Stimulated activated CD8-positive, alpha-beta memory T cell treated with anti-CD3 and anti-CD28 coated beads, Interleukin-15, amount 100 ng/mL, for 1 hour (primary cell): ENCODE data around the gene STAC3.
"Not testable (repeated sequence)": the region's sequence is repeated elsewhere in the genome, so short reads cannot be mapped to it uniquely, and the experiment has no call there.

ENCODE experiments used
- DNase-seq: peaks from one replicate; pipeline ENCODE4 v3.0.0-alpha.2; 2020; ENCODE audit warnings: low read depth

STAC3 gene

DNA sequence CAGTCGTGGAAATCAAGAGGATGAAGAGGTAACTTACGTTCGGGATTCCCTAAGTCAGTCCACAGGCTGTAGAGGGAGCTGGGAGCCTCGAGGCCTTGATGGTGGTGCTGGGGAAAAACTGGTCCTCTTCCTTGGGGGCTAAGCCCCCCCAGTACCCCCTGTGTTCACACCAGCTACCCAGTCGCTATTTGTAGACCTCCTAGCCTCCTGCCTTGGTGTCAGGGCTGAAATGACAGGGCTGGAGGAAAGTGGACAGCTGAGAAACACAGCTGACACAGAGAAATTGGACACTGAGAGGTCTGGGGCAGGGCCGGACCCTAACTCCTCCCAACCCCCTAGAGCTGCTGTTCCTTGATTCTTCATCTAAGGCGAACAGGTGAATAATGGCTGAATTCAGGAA lies at the start of gene STAC3:
Gene STAC3 (minus strand): TSS at position 232 of the 400 bp plus-strand sequence. CDS start 1,551 bp downstream, outside the sequence.
- DNase-seq, result no peak

DNA sequence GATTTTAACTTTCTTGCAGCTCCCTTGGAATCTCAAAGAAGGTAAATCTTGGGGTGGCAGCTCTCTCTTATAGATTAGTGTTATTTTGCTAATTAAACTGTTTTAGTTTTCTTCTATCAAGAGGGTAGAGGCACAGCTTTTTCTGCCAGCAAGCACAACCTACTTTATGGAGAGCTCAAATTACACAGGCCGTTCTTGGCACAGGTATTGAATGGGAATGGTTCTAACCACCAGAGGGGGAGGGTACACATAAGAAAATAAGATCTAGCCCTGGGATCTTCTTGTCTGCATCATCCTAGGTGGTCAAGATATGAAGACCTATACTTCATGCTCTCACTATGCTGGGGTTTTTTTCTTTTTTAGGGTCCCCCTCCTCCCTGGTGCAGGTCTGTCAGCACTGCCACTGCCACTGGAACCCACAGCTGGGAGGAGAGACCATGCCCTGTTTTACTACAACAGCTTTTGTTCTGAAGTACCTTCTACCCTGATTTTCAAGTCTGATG lies 48.6 kb upstream of the STAC3 start:
- no peak for DNase-seq

GRCh38 chr12:57296291-57296690 lies 45.3 kb upstream of the STAC3 start:
- DNase-seq, result no peak

GRCh38 chr12:57282073-57282472 lies 31.1 kb upstream of the STAC3 start:
- not testable (repeated sequence) for DNase-seq

DNA sequence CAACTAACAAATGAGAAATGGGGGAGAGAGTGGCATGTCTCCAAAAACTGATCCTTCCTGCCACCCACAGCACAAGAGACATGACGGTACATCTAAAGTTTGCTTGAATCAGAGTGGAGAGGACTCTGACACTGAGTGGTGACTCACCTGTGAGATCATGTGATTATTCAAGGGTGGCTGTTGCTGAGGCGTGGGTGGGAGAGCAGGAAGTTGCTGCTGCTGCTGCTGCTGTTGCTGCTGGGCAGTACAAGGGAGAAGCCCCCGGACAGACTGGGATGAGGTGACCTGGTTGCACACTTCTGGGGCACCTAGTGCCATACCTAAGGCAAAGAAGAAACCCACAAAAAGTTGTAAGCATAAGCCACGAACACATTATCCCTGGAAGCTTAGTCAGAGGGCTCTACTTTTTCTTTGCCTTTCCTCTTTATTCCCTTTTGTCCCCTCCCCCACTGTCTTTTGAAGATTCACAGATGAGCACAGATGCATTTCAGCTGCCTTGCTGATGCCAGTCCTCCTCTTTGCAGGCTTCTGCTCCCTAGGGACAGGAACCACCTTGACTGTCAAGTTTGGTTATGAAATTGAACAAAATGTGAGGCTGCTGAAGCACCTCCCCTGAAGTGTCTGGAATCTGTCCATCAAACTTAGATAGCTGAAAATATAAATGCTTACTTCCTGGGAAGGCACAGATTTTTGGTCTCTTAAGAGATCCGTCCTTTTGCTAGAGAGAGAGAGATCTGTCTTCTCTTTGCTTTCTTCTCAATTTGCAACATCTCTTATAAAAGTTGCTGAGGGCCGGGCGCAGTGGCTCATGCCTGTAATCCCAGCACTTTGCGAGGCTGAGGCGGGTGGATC lies 29.4 kb upstream of the STAC3 start:
- DNase-seq, result peak; percentile 34

GRCh38 chr12:57278465-57279381 lies 27.7 kb upstream of the STAC3 start:
- DNase-seq, result no peak

DNA sequence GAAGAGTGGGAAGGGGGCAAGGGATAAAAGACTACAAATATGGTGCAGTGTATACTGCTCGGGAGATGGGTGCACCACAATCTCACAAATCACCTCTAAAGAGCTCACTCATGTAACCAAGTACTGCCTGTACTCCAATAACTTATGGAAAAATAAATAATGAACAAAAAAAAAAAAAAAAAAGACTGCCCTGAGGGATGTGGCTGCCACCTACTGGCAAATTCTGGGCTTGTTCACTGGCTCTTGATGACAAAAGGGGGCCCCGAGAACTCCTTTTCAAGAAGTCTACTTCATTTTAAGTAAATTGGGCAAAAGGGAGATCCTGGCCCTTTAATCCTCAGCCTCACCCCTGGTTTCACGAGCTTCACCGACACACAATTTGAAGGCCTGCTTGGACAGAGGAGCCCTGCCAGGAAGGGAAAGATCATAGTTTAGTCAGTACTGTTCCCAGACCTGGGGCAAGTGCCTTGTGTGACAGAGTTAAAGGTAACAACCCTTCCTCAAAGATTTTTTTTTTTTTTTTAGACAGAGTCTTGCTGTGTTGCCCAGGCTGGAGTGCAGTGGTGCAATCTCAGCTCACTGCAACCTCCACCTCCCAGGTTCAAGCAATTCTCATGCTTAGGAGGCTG lies 26.1 kb upstream of the STAC3 start:
- no peak for DNase-seq

GRCh38 chr12:57276233-57276632 lies 25.2 kb upstream of the STAC3 start:
- not testable (repeated sequence) for DNase-seq

GRCh38 chr12:57273516-57273915 lies 22.5 kb upstream of the STAC3 start:
- no peak for DNase-seq

GRCh38 chr12:57272337-57273151 lies 21.6 kb upstream of the STAC3 start:
- DNase-seq, result no peak

DNA sequence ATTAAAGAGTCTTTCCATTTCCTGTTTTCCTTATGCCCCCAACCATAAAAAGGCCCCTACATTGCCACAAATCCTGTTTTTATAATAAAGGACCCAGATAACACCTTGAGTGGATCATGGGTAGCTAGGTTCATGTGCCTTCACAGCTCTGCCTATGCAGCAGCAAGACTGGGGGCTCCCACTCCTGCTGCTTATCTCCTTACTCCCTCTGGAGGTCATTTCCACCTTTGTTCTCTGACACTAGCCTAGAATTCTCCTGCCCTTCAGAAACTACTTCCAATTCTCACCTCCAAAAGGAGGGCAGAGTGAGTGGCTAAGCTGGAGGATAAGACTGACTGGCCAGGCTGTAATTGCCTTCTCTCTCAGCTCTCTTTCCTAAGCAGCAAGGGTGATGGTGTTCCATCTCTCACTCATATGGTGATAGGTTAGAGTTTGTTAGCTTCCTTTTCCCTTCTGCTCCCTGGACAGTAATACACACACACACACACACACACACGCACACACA lies 20.0 kb upstream of the STAC3 start:
- DNase-seq, result no peak

DNA sequence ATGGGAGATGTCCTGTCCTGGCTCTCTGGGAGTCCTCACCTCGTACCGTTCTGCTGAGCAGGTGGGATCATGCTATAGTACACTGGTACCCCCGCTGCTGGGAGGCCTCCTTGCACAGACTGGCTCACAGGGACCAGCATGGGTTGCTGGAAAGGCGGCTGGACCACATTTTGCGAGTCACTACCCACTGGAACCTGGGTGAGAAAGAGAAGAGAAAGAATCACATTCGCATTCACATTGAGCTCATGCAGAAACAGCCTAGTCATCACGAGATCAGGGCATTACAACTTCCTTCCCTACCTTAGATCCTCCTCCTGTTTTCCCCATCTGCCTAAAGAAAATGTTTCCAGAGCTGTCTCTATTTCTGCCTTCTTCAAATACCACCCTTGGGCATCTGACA lies 17.3 kb upstream of the STAC3 start:
- DNase-seq, result no peak

DNA sequence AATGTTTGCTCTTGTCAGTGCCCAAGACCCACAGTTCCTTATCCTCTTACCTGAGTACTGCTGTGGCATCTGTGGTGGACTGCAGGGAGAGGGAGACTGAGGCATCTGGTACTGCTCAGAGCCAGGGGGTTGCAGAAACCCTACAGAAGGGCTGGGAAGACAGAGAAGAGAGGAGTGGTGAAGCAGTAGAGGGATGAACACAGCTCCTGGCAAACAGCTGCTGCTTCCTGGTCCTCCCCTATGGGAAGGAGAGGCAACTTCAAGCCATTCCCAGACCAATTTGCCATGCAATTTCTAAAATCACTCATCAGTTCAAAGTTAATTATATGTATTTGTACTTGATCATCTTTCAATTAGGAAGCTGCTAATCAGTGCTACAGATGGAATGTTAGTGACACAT lies 15.7 kb upstream of the STAC3 start:
- DNase-seq, result no peak

DNA sequence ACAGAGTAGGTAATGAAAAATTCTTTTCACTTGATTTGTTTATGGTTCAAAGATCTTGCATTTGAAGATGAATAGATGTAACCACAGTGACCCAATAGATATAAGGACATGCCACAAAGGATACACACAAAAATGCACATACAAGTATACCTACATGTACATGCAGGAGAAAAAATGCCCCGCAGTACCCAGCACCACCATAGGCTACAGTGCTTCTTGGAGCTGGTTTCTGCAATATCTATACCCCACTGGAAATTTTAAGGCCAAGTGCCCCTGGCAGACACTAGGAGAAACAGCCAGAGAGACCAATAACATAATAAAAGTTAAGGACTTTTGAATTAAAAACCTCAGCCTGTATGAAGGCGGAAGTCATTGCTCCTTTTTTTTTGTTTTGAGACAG lies 12.1 kb upstream of the STAC3 start:
- no peak for DNase-seq

GRCh38 chr12:57262126-57262822 lies 11.3 kb upstream of the STAC3 start:
- no peak for DNase-seq

- DNase-seq, result no peak
Observed at GRCh38 chr12:57261428-57261865, 10.5 kb upstream of the STAC3 start.

DNA sequence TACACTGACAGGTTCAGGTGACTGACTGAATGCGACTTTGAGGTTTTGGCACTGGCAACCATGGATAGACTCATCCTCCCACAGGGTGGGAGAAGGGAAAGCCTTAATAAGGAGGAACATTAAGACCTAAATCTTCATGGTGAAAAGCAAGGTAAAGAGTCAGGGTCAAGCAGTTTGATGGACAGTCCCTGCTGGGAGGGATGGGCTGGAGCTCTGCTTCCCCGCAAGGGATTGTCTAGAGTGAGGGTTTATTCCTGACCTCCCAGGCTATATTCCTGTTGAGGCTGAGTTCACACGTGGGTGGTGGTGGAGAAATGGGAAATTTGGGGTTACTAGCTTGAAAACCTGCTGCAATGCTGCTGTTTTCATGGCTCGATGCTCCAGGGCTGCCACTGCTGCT lies 9.4 kb upstream of the STAC3 start:
- no peak for DNase-seq

DNA sequence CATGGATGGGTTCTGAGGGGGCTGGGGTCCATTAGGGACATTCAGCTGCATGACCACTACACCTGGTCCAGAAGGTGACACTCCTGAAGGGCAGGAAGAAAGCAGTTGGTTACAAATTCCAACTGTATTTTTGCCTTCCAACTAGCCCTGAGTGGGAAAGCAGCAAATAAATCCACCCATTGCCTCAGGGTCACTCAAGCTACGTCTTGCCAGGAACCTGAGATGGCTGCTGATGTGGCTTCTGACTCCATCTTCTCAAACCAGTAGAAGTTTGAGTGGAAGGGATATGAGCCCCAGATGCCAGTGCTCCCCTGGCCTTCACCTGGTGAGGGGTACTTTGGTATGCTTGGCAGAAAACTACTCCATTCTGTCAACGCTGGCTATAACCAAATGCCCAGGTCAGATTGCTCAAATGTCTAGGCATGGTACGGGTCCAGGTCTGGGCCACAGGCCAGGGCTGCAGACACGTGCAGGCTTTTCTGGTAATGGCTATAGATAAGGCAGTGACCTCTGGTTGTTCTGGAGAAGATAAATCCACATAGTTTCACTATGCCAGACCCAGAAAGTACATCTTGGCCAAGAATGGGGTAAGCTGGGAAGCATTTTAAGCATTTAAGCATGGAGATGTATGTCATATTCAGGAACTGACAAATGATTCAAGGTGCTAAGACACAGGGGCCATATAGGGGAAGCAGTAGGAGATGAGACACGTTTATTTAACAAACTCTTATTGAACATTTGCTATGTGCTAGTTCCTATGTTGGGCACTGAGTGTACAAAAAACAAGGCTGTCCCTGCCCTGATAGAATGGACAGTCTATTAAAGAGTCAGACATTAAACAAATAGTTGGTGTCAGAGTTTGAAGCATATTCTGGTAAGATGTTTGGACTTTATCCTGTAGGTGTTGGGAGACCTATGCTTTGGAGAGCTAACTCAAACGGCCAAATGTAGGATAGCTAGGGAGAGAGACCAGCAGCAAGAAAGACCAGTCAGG lies 8.3 kb upstream of the STAC3 start:
- DNase-seq, result no peak

GRCh38 chr12:57255916-57256315 lies 4.9 kb upstream of the STAC3 start:
- no peak for DNase-seq
